ENCODE results near the gene ABHD12B. TPM values are rescaled to one million over a fixed set of nuclear protein-coding genes. Genes with fewer than 3 reads are reported as not detected.
"Not testable (repeated sequence)": the region's sequence is repeated elsewhere in the genome, so short reads cannot be mapped to it uniquely, and the experiment has no call there.

ABHD12B gene
- total RNA-seq, 1 donor from 2014 or later = not detected

DNA sequence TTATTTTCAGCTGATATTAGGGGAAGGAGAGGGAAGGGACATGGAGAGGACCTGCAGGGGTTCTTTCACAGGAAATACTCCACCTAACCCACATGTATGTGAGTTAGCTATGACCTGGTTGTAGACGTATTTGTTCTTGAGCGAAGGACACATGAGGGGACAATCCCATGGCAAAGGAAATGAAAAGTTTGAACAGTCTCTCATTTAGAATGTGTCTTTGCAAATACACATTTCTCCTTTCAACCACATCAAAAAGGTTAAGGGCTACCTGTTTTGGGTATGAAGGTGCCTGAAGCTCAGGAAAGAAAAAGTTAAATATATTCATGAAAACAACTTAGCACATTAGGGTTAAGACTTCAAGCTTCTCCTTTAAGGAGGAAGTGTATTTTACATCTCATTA lies 65.0 kb downstream of the ABHD12B start:
- no peak for DNase-seq

- no peak for DNase-seq
Measured at GRCh38 chr14:50937325-50937724, 65.5 kb downstream of the ABHD12B start.

DNA sequence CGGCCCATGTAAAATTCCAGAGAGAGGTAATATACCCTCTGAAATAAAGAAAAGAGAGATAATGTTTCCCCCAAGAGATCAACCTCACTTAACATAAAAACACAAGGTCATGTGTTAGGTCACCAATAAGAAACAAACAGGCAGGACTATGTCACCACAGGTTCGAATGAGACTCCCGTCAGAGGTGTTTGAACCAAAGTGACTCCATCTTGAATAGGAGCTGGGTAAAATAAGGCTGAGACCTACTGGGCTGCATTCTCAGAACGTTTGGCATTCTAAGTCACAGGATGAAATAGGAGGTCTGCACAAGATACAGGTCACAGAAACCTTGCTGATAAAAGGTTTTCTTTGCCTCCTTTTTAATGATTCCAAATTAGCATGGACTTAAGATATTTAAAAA lies 65.9 kb downstream of the ABHD12B start:
- no peak for DNase-seq

GRCh38 chr14:50941151-50941550 lies 69.3 kb downstream of the ABHD12B start:
- no peak for DNase-seq

DNA sequence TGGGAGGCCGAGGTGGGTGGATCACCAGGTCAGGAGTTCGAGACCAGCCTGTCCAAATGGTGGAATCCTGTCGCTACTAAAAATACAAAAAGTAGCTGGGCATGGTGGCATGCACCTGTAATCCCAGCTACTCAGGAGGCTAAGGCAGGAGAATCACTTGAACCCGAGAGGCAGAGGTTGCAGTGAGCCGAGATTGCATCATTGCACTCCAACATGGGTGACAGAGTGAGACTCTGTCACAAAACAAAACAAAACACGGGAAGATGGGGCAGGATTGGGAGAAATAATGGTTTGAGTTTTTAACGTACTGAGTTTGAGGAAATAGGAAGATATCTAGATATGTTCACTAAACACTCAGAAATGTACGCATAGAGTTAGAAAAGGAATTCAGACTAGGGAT lies 69.8 kb downstream of the ABHD12B start:
- not testable (repeated sequence) for DNase-seq

- peak; percentile 47 for DNase-seq
Measured at GRCh38 chr14:50943261-50943942, 71.5 kb downstream of the ABHD12B start.

- peak; percentile 80 for DNase-seq
Measured at GRCh38 chr14:50943943-50944646, 72.2 kb downstream of the ABHD12B start, which contains the start of gene PYGL. Gene PYGL (minus strand): TSS chr14:50944483. CDS start chr14:50944403, 80 bp downstream.

DNA sequence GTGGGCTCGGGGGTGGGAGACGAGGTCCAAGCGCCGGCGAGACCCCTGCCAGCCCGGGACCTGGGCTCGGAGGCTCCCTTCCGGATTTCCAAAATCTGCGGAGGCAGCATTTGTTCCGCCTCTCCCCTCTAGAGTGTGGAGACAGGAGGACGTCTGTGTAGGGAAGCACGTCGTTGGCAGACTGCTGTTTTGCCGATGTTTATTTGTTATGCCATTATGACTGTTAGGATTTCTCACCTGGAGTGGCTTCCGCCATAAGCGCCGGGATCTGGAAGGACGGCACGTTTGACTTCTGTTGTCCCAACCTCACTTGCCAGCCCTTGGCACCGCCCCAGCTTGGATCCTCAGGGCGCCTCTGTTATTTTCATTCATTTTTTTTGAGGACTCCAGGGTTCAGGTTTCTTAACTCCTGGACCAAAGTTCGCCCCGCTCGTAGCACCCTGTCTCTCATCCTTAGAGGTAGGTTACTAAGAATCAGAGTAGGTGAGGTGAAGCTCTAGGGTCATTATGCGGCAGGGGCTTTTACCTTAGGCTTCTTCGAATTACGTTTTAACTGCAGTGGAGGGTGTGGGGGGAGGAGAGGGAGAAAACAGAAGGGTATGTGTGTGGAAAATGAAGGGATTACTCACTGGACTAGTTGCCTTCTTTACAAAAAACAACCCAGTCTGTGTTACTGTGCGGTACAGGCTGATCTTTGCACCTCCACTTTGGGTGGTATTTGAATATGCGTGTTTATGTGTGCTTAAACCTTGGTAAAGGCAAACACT lies 73.0 kb downstream of the ABHD12B start:
- DNase-seq = peak; percentile 53

DNA sequence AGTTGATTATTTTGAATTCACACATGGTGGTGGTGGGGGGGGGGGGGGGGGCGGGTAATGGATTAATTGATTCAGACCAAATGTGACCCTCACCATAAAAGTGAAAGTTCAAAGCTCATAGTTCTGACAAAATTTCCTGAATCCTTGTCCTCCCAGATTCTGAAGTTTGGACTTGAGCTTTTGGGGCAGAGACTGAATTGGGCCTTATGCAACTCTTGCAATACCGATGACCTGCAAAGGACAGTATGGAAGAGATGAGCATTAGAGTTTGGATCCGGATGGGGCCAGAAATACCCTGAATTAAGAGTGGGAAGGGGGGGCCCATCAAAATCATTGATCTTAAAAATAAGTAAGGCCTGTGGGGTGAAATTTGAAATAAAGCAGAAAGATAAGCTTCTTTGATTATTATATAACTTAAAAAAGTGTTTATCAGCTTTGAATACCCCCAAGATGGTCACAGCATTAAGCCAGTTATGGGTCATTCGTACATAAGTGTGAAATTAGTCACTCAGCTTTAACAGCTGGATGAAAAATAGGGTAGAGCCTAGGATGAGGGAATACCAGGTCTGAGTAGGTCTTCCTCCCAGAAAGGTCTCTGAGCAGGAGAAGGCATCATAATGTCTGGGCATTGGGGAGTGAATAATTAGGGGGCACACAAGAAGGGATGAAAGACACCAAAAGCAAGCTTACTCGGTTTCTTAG lies 74.5 kb downstream of the ABHD12B start:
- DNase-seq = no peak

DNA sequence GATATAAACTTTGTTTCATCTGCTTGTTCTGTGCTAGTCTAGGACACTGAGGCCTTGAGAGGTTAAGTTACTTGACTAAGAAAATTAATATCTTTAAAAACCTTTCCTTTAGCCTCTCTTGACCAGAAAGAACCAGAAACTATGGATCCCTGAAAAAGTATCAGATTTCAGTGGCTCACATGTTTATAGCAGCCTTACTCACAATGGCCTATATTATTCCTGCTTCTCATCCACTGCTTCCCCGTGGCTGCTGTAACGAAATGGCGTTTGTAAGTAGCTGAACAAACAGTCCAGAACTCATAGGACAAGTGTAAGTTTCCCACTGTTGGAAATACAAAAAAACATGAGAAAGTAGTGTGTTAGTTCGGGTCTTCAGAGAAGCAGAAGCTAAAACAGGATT lies 75.6 kb downstream of the ABHD12B start:
- no peak for DNase-seq

- DNase-seq = no peak
Measured at GRCh38 chr14:50948205-50948604, 76.4 kb downstream of the ABHD12B start.

DNA sequence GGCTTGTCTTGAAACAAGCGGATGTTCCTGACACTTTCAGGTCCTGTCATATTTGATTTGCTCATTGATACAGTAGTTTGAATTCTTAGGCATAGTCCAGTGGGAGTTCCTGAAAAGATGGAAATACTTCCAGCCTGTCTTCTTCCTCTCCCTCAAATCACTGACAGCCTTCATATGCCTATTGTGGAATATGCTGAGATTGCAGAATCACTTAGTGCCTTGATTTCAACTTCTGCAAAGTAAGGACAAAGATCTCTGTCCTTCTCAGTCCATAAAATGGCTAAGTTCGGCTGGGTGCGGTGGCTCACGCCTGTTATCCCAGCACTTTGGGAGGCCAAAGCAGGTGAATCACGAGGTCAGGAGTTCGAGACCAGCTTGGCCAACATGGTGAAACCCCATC lies 79.2 kb downstream of the ABHD12B start:
- DNase-seq = no peak

DNA sequence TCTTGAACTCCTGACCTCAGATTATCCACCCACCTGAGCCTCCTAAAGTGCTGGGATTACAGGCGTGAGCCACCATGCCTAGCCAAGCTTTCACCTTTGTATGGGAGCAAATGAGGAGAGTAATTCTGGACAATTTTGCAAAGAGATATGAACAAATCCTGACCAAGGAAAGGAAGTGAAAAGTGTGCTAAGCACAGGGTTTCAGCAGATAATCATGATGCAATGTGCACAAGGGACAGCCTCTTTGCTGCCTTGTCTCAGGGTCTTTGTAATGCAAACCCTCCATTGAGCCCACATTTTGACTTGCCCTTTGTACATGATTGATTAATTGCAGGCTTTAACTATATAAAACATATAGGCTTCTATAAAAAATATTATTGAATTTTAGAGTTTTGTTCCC lies 81.6 kb downstream of the ABHD12B start:
- DNase-seq = no peak

Small RNA genes within 50 kb of the gene (small RNA-seq; reads per million reads assigned to genes)
- not detected for gene RF00593 (ENCODE audit: low replicate concordance)

Other genes with a start within 250 kb of the ABHD12B start
- 36.6 TPM for gene SAV1, start 203.7 kb upstream of the ABHD12B start, total RNA-seq
- 51.8 TPM for gene NIN, start 40.9 kb upstream of the ABHD12B start, total RNA-seq
- gene PYGL, start 72.4 kb downstream of the ABHD12B start, total RNA-seq = 16.9 TPM
- 1.1 TPM for gene TRIM9, start 223.1 kb downstream of the ABHD12B start, total RNA-seq

Data from tongue (tissue), 3 donors.